Activated CD4-positive, alpha-beta memory T cell treated with anti-CD3 and anti-CD28 coated beads for 36 hours (primary cell): ENCODE data around the gene SYNRG. TPM values are rescaled to one million over a fixed set of nuclear protein-coding genes. Genes with fewer than 3 reads are reported as not detected.
A peak's percentile ranks its signal among the peaks of the same experiment; 100 is the strongest.

Source experiments
- CTCF ChIA-PET: fragments of 350-600 bp; sonication (Branson Sonifier 250); formaldehyde crosslinking; loops from one replicate; lab custom pipeline; 2021; ENCODE audit warnings: antibody characterized with exemption, inconsistent platforms; lab: Charles Lee
- POLR2A ChIA-PET: fragments of 350-600 bp; sonication (Branson Sonifier 250); formaldehyde crosslinking; loops from one replicate; lab custom pipeline; 2021; ENCODE audit warnings: antibody characterized with exemption; lab: Charles Lee
- DNase-seq: peaks from one replicate; pipeline ENCODE4 v3.0.0-alpha.2; 2020
- H3K27ac Mint-ChIP-seq: one replicate; pipeline ENCODE4 v1.8.0; 2021; ENCODE audit warnings: mixed read lengths
- H3K27me3 Mint-ChIP-seq: one replicate; pipeline ENCODE4 v1.8.0; 2021; ENCODE audit warnings: mixed read lengths
- H3K36me3 Mint-ChIP-seq: one replicate; pipeline ENCODE4 v1.8.0; 2021; ENCODE audit warnings: mixed read lengths
- H3K4me1 Mint-ChIP-seq: one replicate; pipeline ENCODE4 v1.8.0; 2021; ENCODE audit warnings: low read depth, mixed read lengths
- H3K4me3 Mint-ChIP-seq: one replicate; pipeline ENCODE4 v1.8.0; 2021; ENCODE audit warnings: mild to moderate bottlenecking, mixed read lengths
- H3K9me3 Mint-ChIP-seq: one replicate; pipeline ENCODE4 v1.8.0; 2021; ENCODE audit warnings: mixed read lengths
- intact Hi-C: fragments of 100-400 bp; cut with micrococcal nuclease; formaldehyde crosslinking; loops from one replicate; pipeline ENCODE4 v1.15.1; 2023
- total RNA-seq, 2 experiments: library from RNA; stranded (reverse); gene quantifications; one replicate each; pipeline ENCODE4 v1.2.3, GENCODE V29; 2021

The SYNRG gene, protein sequence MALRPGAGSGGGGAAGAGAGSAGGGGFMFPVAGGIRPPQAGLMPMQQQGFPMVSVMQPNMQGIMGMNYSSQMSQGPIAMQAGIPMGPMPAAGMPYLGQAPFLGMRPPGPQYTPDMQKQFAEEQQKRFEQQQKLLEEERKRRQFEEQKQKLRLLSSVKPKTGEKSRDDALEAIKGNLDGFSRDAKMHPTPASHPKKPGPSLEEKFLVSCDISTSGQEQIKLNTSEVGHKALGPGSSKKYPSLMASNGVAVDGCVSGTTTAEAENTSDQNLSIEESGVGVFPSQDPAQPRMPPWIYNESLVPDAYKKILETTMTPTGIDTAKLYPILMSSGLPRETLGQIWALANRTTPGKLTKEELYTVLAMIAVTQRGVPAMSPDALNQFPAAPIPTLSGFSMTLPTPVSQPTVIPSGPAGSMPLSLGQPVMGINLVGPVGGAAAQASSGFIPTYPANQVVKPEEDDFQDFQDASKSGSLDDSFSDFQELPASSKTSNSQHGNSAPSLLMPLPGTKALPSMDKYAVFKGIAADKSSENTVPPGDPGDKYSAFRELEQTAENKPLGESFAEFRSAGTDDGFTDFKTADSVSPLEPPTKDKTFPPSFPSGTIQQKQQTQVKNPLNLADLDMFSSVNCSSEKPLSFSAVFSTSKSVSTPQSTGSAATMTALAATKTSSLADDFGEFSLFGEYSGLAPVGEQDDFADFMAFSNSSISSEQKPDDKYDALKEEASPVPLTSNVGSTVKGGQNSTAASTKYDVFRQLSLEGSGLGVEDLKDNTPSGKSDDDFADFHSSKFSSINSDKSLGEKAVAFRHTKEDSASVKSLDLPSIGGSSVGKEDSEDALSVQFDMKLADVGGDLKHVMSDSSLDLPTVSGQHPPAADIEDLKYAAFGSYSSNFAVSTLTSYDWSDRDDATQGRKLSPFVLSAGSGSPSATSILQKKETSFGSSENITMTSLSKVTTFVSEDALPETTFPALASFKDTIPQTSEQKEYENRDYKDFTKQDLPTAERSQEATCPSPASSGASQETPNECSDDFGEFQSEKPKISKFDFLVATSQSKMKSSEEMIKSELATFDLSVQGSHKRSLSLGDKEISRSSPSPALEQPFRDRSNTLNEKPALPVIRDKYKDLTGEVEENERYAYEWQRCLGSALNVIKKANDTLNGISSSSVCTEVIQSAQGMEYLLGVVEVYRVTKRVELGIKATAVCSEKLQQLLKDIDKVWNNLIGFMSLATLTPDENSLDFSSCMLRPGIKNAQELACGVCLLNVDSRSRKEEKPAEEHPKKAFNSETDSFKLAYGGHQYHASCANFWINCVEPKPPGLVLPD (N-terminal part only)
- 10 to 100 TPM; 44.4 to 45.2 TPM for total RNA-seq

DNA sequence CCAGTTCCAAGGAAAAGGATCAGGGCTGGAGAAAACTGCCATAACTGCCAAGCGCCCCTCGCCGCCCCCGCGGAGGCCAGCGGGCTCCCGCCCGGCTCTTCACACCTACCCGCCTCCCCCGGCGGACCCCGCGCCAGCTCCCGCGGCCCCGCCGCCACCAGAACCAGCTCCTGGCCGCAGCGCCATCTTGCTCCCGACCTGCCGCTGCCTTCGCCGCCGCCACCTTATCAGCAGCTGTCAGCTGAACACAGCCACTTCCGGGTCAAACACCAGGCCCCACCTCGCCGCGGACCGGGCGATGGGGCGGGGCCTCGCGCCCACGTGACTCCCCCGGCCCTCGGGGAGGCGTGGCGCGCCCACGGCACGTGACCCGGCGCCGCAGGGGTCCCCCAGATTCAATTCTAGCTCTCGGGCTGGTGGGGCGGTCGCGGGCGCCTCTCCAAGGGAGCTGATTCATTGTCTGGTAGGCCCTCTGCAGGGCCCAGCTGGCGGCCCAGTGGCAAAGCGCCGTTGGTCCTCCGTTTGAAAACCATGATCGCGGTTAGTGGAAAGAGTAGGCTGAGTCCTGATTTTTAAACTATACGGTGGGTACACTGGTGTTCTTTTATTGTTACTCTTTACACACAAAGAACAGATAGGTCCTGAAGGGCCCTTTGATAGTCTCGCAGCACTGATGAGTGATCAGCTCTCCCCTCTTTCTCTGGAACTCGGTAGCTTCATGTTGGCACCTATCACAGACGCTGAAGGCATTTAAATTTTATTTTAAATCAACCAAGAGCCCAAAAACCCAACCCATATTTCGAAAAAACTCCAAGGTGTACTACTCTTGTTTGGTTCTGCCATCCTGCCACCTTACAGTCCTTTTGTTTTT lies at the start of gene SYNRG:
TSS of gene SYNRG (minus strand) at position 249 of the 871 bp plus-strand sequence. CDS start at position 186, 63 bp downstream.
- Mint-ChIP-seq H3K4me1 (peaks cover 36% of the 10 kb centered on the region), H3K27me3 (no peaks in the 10 kb centered on the region), H3K27ac (peak within 1 kb of the TSS; percentile 93), H3K4me3 (peak within 1 kb of the TSS; percentile 87), H3K9me3 (no peaks in the 10 kb centered on the region), H3K36me3 (peaks cover 17% of the 10 kb centered on the region)
- POLR2A ChIA-PET = interaction anchor here (0.6 to 2.6 kb wide), 9 partner anchors 8 to 744 kb away, joined by 3 to 8 read pairs (median 3); partner anchors contain the start of genes ACACA and TADA2A
- peak; percentile 96 for DNase-seq
- intact Hi-C loops = loop anchor here (1.0 to 2.0 kb wide), 2 partner anchors 33 to 119 kb away; partner anchors contain the start of gene DDX52
- CTCF ChIA-PET = interaction anchor here (0.6 to 3.2 kb wide), 11 partner anchors 9 to 236 kb away, joined by 3 to 13 read pairs (median 5); no protein-coding TSS in a partner anchor

DNA sequence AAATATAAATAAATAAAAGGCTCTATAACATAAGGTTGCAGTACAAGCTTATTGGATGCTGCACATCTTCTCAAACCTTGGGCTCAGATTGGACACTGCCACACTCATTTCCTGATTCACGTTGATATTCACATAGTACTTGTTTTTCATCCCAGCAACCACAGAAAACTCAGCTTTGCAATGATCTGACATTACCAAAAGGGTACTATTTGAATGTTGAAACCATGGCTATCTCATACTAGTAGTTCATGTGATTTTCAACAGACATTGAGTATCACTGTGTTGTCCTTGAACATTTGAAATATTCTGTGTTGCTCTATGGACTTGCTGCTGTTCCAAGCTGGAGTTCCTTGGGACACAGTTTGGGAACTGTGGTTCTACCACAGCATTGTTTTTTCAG lies 48.0 kb upstream of the SYNRG start:
- Mint-ChIP-seq H3K4me3 (no peak overlapping the region), H3K4me1 (no peaks in the 10 kb centered on the region), H3K27me3 (peaks cover 1% of the 10 kb centered on the region), H3K9me3 (no peaks in the 10 kb centered on the region), H3K36me3 (no peaks in the 10 kb centered on the region), H3K27ac (no peak overlapping the region)
- intact Hi-C loops = no loop called here
- ChIA-PET POLR2A (no interaction called here), CTCF (interaction anchor here (1.1 to 1.4 kb wide), 2 partner anchors 133 to 135 kb away, joined by 3 to 4 read pairs; no protein-coding TSS in a partner anchor)
- DNase-seq = no peak

DNA sequence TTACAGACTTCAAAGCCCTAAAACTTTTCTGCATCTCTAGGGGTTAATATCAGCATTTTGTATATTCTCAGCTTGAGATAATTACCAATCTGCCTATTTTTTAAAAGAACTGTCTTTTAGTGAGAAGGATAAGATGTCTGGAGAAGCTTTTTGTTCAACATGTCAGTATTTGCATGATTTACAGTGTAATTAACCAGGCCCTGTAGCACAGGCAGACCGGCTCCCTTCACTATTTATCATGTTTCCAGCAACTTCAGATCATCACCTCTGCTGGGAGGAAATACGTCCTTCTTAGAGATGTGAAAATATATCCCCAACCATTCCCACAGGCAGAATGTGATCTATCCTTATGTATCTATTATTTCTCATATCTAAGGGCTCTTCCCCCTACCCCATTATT lies 42.6 kb upstream of the SYNRG start:
- CTCF ChIA-PET = interaction anchor here (1.1 kb wide), 1 partner anchor 113 kb away, joined by 3 read pairs; no protein-coding TSS in a partner anchor
- H3K4me3 Mint-ChIP-seq = no peak overlapping the region
- intact Hi-C loops = no loop called here
- no peaks in the 10 kb centered on the region for H3K9me3 Mint-ChIP-seq
- POLR2A ChIA-PET = no interaction called here
- DNase-seq = no peak
- no peak overlapping the region for H3K27ac Mint-ChIP-seq
- no peaks in the 10 kb centered on the region for H3K36me3 Mint-ChIP-seq
- H3K27me3 Mint-ChIP-seq = peaks cover 24% of the 10 kb centered on the region
- no peaks in the 10 kb centered on the region for H3K4me1 Mint-ChIP-seq

DNA sequence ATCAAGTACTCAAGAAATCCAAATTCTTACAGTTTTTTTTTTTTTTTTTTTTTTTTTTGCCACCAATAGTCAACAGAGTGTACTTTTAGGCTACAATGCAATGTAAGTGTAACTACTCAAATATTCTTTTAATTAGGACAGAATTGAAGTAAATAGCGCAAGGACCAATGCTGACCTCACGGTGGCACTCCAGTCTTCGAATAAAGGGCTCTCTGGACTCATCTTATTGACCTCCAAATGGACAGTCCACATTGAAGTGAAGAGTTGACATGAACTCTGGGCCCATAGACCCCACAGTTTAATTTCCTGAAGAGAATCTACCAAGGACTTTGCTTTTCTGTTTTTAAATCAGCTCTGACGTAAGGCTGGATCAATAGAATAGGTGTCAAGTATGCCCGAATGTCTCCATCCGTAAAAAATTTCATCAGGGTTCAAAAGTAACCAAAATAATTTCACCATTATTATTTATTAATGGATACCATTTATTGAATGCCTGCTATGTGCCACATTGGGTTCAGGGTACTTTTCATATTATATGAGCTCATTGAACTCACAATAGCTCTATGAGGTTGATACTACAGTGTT lies 41.3 kb upstream of the SYNRG start:
- Mint-ChIP-seq H3K27ac (no peak overlapping the region), H3K9me3 (no peaks in the 10 kb centered on the region), H3K27me3 (peaks cover 28% of the 10 kb centered on the region), H3K4me3 (no peak overlapping the region), H3K36me3 (no peaks in the 10 kb centered on the region), H3K4me1 (no peaks in the 10 kb centered on the region)
- no peak for DNase-seq
- intact Hi-C loops = no loop called here
- ChIA-PET POLR2A (no interaction called here), CTCF (interaction anchor here (0.9 to 2.0 kb wide), 6 partner anchors 9 to 165 kb away, joined by 3 to 10 read pairs (median 4); partner anchors contain the start of gene SYNRG)

DNA sequence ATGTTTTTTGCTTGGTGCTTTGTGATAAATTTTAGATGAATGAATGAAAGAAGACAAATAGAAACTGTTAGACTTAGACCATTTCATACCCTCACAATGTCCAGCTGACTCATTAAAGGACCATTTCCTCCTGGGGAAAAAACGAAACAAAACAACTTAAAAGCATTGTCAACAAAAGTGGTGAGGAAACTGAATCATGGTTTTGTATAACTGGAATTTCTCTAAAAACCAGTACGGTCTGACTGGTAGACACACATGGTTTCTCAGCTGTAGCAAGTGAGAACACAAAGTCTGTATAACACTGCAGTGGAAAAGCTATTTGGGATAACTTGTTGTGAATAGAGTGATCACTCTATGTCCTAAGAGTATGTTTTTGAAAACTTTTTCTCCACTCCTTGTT lies 39.3 kb upstream of the SYNRG start:
- ChIA-PET POLR2A (no interaction called here), CTCF (interaction anchor here (0.7 to 0.9 kb wide), 2 partner anchors 14 to 142 kb away, joined by 3 read pairs; no protein-coding TSS in a partner anchor)
- intact Hi-C loops = loop anchor here (10.0 kb wide), 1 partner anchor 104 kb away; no protein-coding TSS in a partner anchor
- H3K9me3 Mint-ChIP-seq = no peaks in the 10 kb centered on the region
- no peak overlapping the region for H3K4me3 Mint-ChIP-seq
- no peaks in the 10 kb centered on the region for H3K36me3 Mint-ChIP-seq
- no peak overlapping the region for H3K27ac Mint-ChIP-seq
- peaks cover 3% of the 10 kb centered on the region for H3K4me1 Mint-ChIP-seq
- DNase-seq = no peak
- peaks cover 36% of the 10 kb centered on the region for H3K27me3 Mint-ChIP-seq

DNA sequence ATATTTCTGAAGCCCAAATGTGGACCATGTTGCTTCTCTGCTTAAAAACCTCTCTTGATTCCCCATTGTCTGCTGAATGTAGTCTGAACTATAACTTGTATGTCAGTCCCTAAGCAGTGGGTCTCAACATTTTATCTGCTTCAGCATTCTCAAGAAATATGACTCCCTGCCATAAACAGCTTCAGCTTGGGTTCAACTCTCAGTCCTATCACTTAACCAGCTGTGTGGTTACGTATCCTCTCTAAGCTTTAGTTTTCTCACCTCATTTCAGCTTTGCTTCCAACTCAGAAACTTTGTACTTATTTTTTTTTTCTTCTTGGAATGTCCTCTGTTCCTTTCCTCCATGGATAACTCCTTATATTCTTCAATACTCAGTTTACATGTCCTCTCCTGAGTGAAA lies 38.6 kb upstream of the SYNRG start:
- ChIA-PET POLR2A (no interaction called here), CTCF (interaction anchor here (1.1 kb wide), 1 partner anchor 143 kb away, joined by 3 read pairs; no protein-coding TSS in a partner anchor)
- no peak overlapping the region for H3K4me3 Mint-ChIP-seq
- peaks cover 35% of the 10 kb centered on the region for H3K27me3 Mint-ChIP-seq
- no peak for DNase-seq
- H3K4me1 Mint-ChIP-seq = peaks cover 3% of the 10 kb centered on the region
- H3K36me3 Mint-ChIP-seq = no peaks in the 10 kb centered on the region
- no peak overlapping the region for H3K27ac Mint-ChIP-seq
- intact Hi-C loops = loop anchor here (10.0 kb wide), 1 partner anchor 103 kb away; no protein-coding TSS in a partner anchor
- H3K9me3 Mint-ChIP-seq = no peaks in the 10 kb centered on the region

DNA sequence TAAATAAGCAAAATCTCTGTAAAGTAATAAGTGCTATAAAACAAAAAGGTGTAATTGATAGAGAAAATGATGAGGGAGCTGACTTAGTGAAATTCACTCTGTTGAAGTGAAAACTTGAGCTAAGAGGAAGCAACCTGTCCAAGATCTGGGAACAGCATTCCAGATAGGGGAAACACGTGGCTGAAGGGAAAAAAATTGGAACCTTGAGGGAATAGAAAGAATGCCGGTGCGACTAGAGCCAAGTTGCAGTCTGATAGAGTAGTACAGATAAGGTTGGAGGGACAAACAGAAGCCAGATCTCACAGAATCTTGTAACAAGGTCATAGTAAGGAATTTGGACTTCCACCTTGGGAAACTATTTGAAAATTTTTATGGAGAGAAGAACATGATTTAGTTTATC lies 34.7 kb upstream of the SYNRG start:
- peaks cover 22% of the 10 kb centered on the region for H3K4me1 Mint-ChIP-seq
- POLR2A ChIA-PET = no interaction called here
- peaks cover 16% of the 10 kb centered on the region for H3K36me3 Mint-ChIP-seq
- CTCF ChIA-PET = interaction anchor here (0.7 to 1.8 kb wide), 2 partner anchors 34 to 148 kb away, joined by 3 to 5 read pairs; no protein-coding TSS in a partner anchor
- DNase-seq = no peak
- no peaks in the 10 kb centered on the region for H3K9me3 Mint-ChIP-seq
- peaks cover 22% of the 10 kb centered on the region for H3K27me3 Mint-ChIP-seq
- H3K4me3 Mint-ChIP-seq = peak overlapping the region; percentile 92
- H3K27ac Mint-ChIP-seq = no peak overlapping the region
- intact Hi-C loops = loop anchor here (2.0 to 10.0 kb wide), 4 partner anchors 35 to 148 kb away; partner anchors contain the start of gene SYNRG

DNA sequence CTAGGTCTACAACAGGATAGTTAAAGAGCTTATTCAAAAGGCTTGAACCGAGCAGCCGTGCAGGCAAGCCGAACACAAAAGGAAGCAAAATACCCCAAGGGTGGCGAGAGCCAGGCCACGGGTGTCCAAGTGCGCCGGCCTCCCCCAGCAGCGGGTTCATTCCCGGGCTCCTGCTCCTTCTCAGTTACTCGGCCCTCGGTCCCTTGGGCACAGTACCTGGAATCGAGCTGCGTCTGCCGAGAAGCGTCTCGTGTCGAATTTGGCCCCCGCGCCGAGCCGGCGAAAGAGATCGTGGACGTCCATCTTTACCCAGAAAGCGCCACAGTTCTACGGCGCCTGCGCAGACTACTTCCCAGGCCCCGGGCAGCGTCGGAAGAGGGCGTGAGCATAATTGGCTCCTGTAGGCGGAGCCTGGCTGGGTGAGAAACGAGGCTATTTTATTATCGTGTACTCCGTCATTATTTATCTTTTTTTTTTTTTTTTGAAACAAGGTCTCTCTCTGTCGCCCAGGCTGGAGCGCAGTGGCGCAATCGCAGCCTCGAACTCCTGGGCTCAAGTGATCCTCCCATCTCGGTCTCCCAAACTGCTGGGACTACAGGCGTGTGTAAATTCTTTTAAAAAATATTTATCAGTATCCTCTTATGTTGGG lies 34.0 kb upstream of the SYNRG start, which contains the start of gene DDX52:
TSS of gene DDX52 (minus strand) at position 329 of the 649 bp plus-strand sequence. CDS start at position 303, 26 bp downstream.
- POLR2A ChIA-PET = no interaction called here
- intact Hi-C loops = loop anchor here (2.0 to 10.0 kb wide), 4 partner anchors 34 to 149 kb away; partner anchors contain the start of gene SYNRG

DNA sequence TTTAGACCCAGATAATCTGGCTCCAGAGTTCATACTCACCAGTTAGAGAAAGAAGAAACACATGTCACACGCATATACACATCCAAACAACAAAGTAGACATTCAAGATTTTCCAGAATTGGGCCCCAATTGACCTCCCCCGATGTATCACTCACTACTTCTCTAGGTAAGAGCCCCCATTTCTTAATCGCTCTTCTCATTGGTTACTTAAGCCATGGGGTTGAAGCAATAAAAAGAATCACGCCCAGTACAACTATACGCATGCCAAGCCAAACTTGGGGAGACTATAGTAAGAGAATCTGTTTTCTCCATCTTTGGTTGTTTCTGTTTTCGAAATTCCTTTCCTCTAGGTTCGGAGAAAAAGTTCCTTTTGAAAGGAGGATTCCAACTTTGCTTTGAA lies 33.5 kb upstream of the SYNRG start:
- H3K9me3 Mint-ChIP-seq = no peaks in the 10 kb centered on the region
- H3K27ac Mint-ChIP-seq = peak overlapping the region; percentile 78
- DNase-seq = no peak
- peak overlapping the region; percentile 92 for H3K4me3 Mint-ChIP-seq
- H3K27me3 Mint-ChIP-seq = peaks cover 14% of the 10 kb centered on the region
- H3K36me3 Mint-ChIP-seq = peaks cover 20% of the 10 kb centered on the region
- H3K4me1 Mint-ChIP-seq = peaks cover 23% of the 10 kb centered on the region
- ChIA-PET POLR2A (no interaction called here), CTCF (interaction anchor here (0.6 kb wide), 1 partner anchor 1016 kb away, joined by 3 read pairs; no protein-coding TSS in a partner anchor)
- intact Hi-C loops = loop anchor here (2.0 to 10.0 kb wide), 4 partner anchors 34 to 150 kb away; partner anchors contain the start of gene SYNRG

More for the DNA sequence above, 34.0 kb upstream of the SYNRG start, which contains the start of gene DDX52:
- Mint-ChIP-seq H3K4me1 (peaks cover 23% of the 10 kb centered on the region), H3K36me3 (peaks cover 18% of the 10 kb centered on the region), H3K27ac (peak within 1 kb of the TSS; percentile 78), H3K9me3 (no peaks in the 10 kb centered on the region), H3K27me3 (peaks cover 18% of the 10 kb centered on the region), H3K4me3 (peak within 1 kb of the TSS; percentile 92)
- peak; percentile 93 for DNase-seq
- CTCF ChIA-PET = interaction anchor here (1.8 kb wide), 1 partner anchor 149 kb away, joined by 5 read pairs; no protein-coding TSS in a partner anchor
